SK-N-MC (cell line): ENCODE measurements around the gene AP3B1.
A peak's percentile ranks its signal among the peaks of the same experiment; 100 is the strongest.
"Not testable (repeated sequence)": the region's sequence is repeated elsewhere in the genome, so short reads cannot be mapped to it uniquely, and the experiment has no call there.

Experiments
- DNase-seq: peaks from one replicate; pipeline ENCODE4 v3.0.0-alpha.2; 2011; ENCODE audit warnings: low read depth, low spot score
- H3K27ac ChIP-seq: fragments of 200-600 bp; sonication (generic); 2 replicates; pipeline ENCODE4 v1.5.1; 2016; ENCODE audit warnings: mixed run types
- H3K36me3 ChIP-seq: fragments of 200-600 bp; sonication (generic); 2 replicates; pipeline ENCODE4 v1.6.1; 2017; ENCODE audit warnings: antibody characterized with exemption, low read length, mixed read lengths; ENCODE audit not compliant: insufficient read depth
- H3K4me3 ChIP-seq: fragments of 200-600 bp; sonication (generic); 2 replicates; pipeline ENCODE4 v1.5.1; 2016
- H3K9ac ChIP-seq: fragments of 200-600 bp; sonication (generic); 2 replicates; pipeline ENCODE4 v1.8.0; 2017; ENCODE audit warnings: mixed run types, mixed read lengths; ENCODE audit not compliant: insufficient read length
- H3K9me3 ChIP-seq: fragments of 200-600 bp; sonication (generic); 2 replicates; pipeline ENCODE4 v1.6.1; 2017; ENCODE audit warnings: low read depth, mild to moderate bottlenecking, antibody characterized with exemption, low read length, moderate library complexity, mixed read lengths
- EZH2 ChIP-seq: fragments of 200-600 bp; sonication (generic); IDR thresholded peaks from one replicate; pipeline ENCODE4 v1.6.1; 2017; ENCODE audit warnings: antibody characterized with exemption
- FOXP2 ChIP-seq: optimal IDR thresholded peaks from 2 replicates; pipeline ENCODE3; 2011; ENCODE audit warnings: mild to moderate bottlenecking, moderate library complexity; ENCODE audit not compliant: insufficient read depth; ENCODE audit errors: extremely low read length, control extremely low read depth
- POLR2AphosphoS5 ChIP-seq: IDR thresholded peaks from 2 replicates; pipeline ENCODE4 v1.6.1; 2012; ENCODE audit warnings: mild to moderate bottlenecking, low read depth, low read length, borderline replicate concordance

The AP3B1 gene

GRCh38 chr5:78182838-78183237 lies 111.7 kb downstream of the AP3B1 start:
- TF ChIP-seq POLR2AphosphoS5 (no peak), FOXP2 (no peak), EZH2 (no peak)
- no peaks in the 10 kb centered on the region for H3K36me3 ChIP-seq
- no peak for DNase-seq

GRCh38 chr5:78178356-78178755 lies 116.1 kb downstream of the AP3B1 start:
- Histone ChIP-seq H3K4me3 (no peak overlapping the region), H3K9me3 (no peaks in the 10 kb centered on the region), H3K36me3 (peaks cover 19% of the 10 kb centered on the region; the same call in 1 of the 2 replicates), H3K9ac (no peak overlapping the region), H3K27ac (no peak overlapping the region)
- no peak for DNase-seq
- no peak for TF ChIP-seq EZH2
- TF ChIP-seq FOXP2: no peak
- no peak for TF ChIP-seq POLR2AphosphoS5

More at GRCh38 chr5:78182838-78183237, 111.7 kb downstream of the AP3B1 start:
- Histone ChIP-seq H3K9ac (no peak overlapping the region), H3K9me3 (no peaks in the 10 kb centered on the region), H3K27ac (no peak overlapping the region), H3K4me3 (no peak overlapping the region)

- H3K27ac ChIP-seq, H3K9ac ChIP-seq, H3K9me3 ChIP-seq, H3K4me3 ChIP-seq, DNase-seq: not testable (repeated sequence)
- H3K36me3 ChIP-seq: peaks cover 19% of the 10 kb centered on the region
These were observed 124.2 kb downstream of the AP3B1 start for GRCh38 chr5:78170335-78170734.

DNA sequence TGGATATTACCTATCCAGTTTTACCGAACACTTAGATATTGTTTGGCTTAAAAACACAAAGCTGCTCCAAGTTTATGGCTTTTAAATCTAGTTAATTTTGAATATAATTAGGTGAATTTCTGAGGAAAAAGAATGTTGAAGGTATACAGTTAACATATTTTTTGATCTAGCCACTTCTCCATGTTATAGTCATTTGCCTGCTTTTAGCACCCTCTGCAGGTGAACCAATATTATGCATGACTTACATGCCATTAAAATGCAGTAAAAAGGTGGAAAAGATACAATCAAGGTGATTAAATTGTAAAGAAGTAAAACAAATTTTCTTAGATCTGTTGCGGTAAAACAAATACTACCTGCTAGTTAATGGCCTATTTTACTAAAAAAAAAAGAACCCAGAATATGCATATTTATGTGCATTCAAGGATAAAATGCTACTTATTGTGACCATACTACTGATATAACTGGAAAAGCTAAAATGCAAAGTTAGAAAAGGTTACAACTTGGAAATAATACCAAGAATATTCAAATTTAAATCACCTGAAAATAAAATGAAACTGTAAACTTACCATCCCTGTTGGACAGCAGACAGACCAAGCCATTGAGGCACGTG lies 132.1 kb downstream of the AP3B1 start:
- no peak for TF ChIP-seq POLR2AphosphoS5
- no peak for TF ChIP-seq EZH2
- TF ChIP-seq FOXP2: no peak
- no peak overlapping the region for H3K9ac ChIP-seq
- H3K36me3 ChIP-seq: no peaks in the 10 kb centered on the region
- no peak overlapping the region for H3K4me3 ChIP-seq
- DNase-seq: peak; percentile 12
- H3K9me3 ChIP-seq: 0 out of 2 replicates have a peak, but pooled peaks cover 1% of the 10 kb centered on the region
- H3K27ac ChIP-seq: no peak overlapping the region

- Histone ChIP-seq H3K36me3 (peaks cover 12% of the 10 kb centered on the region), H3K9ac (no peak overlapping the region)
- DNase-seq: no peak
These were observed 137.5 kb downstream of the AP3B1 start for GRCh38 chr5:78157001-78157400.

DNA sequence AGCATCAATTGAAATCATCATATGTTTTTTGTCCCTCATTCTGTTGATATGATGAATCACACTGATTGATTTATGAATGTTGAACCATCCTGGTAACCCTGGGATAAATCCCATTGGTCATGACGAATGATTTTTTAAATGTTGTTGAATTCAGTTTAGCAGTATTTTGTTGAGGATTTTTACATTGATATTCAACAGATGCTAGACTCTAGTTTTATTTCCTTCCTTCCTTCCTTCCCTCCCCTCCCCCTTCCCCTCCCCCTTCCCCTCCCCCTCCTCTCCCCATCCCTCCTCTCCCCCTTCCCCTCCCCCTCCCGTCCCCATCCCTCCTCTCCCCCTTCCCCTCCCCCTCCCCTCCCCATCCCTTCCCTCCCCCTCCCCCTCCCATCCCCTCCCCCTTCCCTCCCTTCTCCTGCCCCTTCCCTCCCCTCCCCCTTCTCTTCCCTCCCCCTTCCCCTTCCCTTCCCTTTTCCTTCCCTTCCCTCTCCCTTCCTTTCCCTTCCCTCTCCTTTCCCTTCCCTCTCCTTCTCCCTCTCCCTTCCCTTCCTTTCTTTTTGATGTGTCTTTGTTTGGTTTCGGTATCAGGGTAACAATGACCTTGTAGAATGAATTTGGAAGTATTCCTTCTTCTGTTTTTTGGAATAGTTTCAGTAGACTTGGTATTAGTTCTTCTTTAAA lies 142.8 kb downstream of the AP3B1 start:
- no peak overlapping the region for H3K9ac ChIP-seq
- H3K9me3 ChIP-seq: no peaks in the 10 kb centered on the region
- no peak for DNase-seq
- TF ChIP-seq EZH2 (no peak), POLR2AphosphoS5 (no peak), FOXP2 (no peak)
- H3K36me3 ChIP-seq: peaks cover 12% of the 10 kb centered on the region
- no peak overlapping the region for H3K4me3 ChIP-seq
- no peak overlapping the region for H3K27ac ChIP-seq

More at GRCh38 chr5:78157001-78157400, 137.5 kb downstream of the AP3B1 start:
- TF ChIP-seq EZH2: no peak
- TF ChIP-seq POLR2AphosphoS5: no peak
- no peak for TF ChIP-seq FOXP2
- Histone ChIP-seq H3K27ac (no peak overlapping the region), H3K9me3 (no peaks in the 10 kb centered on the region), H3K4me3 (no peak overlapping the region)

DNA sequence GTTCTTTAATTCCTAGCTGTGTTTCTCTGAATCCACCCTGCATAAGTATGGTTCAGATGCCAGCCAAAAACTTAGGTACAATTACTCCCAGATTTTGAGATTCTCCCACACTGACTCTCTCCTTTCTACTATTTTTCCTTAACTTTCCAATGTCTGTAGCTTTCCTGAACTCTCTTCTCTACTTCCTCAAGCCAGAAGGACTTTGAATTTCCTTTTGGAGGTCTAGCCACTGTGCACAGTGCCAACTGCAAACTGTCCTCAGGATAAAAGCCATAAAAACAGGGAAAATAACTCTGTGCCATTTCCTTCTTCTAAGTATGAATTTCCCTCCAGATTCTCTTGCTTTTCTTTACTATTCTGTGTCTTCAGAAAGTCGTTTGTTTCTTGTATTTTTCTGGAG lies 157.2 kb downstream of the AP3B1 start:
- Histone ChIP-seq H3K9me3 (no peaks in the 10 kb centered on the region), H3K27ac (no peak overlapping the region), H3K36me3 (peaks cover 15% of the 10 kb centered on the region; the same call in 1 of the 2 replicates), H3K4me3 (no peak overlapping the region), H3K9ac (no peak overlapping the region)
- TF ChIP-seq FOXP2: no peak
- TF ChIP-seq EZH2: no peak
- TF ChIP-seq POLR2AphosphoS5: no peak
- DNase-seq: no peak

GRCh38 chr5:78133423-78133822 lies 161.1 kb downstream of the AP3B1 start:
- Histone ChIP-seq H3K36me3 (peaks cover 7% of the 10 kb centered on the region; the same call in 1 of the 2 replicates), H3K27ac (no peak overlapping the region), H3K9ac (no peak overlapping the region), H3K4me3 (no peak overlapping the region), H3K9me3 (no peaks in the 10 kb centered on the region)
- TF ChIP-seq FOXP2 (no peak), POLR2AphosphoS5 (no peak), EZH2 (no peak)
- no peak for DNase-seq
